ACC112 (cell line): ENCODE results near the gene ANKRD6.

ENCODE experiments used
- H2AFZ ChIP-seq: fragments of 200-600 bp; sonication (generic); one replicate; pipeline ENCODE4 v1.6.0; 2017; ENCODE audit warnings: antibody characterized with exemption, low read length; ENCODE audit not compliant: unreplicated experiment
- H3K27ac ChIP-seq: fragments of 200-600 bp; sonication (generic); 2 replicates; pipeline ENCODE4 v1.5.1; 2014; ENCODE audit warnings: low read depth, mild to moderate bottlenecking, antibody characterized with exemption, low read length, moderate library complexity
- H3K27me3 ChIP-seq: fragments of 200-600 bp; sonication (generic); 2 replicates; pipeline ENCODE4 v1.6.1; 2014; ENCODE audit warnings: mild to moderate bottlenecking, antibody characterized with exemption, low read length, moderate library complexity, mixed read lengths; ENCODE audit not compliant: insufficient read depth
- H3K36me3 ChIP-seq: fragments of 200-600 bp; sonication (generic); 2 replicates; pipeline ENCODE4 v1.6.1; 2016; ENCODE audit warnings: mild to moderate bottlenecking, antibody characterized with exemption, low read length, moderate library complexity, mixed read lengths; ENCODE audit not compliant: insufficient read depth
- H3K4me1 ChIP-seq: fragments of 200-600 bp; sonication (generic); one replicate; pipeline ENCODE4 v1.6.1; 2016; ENCODE audit warnings: low read length, mixed read lengths; ENCODE audit not compliant: insufficient read depth, unreplicated experiment, control insufficient read depth
- H3K4me3 ChIP-seq: fragments of 200-600 bp; sonication (generic); 2 replicates; pipeline ENCODE4 v1.5.1; 2014; ENCODE audit warnings: mild to moderate bottlenecking, low read depth, low read length
- H3K79me2 ChIP-seq: fragments of 200-600 bp; sonication (generic); one replicate; pipeline ENCODE4 v1.6.0; 2016; ENCODE audit warnings: low read length; ENCODE audit not compliant: control insufficient read depth, unreplicated experiment, insufficient read depth

The ANKRD6 gene

DNA sequence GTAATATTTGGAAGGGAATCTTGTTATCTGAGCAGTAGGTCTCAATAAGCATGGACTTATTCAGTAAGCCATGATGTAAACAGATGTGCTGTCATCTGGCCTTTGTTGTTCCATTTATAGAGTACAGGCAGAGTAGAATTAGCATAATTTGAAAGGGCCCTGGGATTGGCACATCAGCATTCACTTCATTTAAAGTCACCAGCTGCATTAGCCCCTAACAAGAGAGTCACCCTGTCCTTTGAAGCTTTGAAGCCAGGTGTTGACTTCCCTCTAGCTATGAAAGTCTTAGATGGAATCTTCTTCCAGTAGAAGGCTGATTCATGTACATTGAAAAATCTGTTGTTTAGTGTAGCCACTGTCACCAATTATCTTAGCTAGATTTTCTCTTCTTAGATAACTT, 95.9 kb downstream of the ANKRD6 start:
- Histone ChIP-seq H3K79me2 (no peaks in the 10 kb centered on the region), H3K27me3 (no peaks in the 10 kb centered on the region), H2AFZ (no peak overlapping the region), H3K4me1 (no peaks in the 10 kb centered on the region), H3K4me3 (no peak overlapping the region), H3K27ac (no peak overlapping the region), H3K36me3 (no peaks in the 10 kb centered on the region)

- no peak overlapping the region for H3K27ac ChIP-seq
Measured at GRCh38 chr6:89530982-89531381, 98.0 kb downstream of the ANKRD6 start.

DNA sequence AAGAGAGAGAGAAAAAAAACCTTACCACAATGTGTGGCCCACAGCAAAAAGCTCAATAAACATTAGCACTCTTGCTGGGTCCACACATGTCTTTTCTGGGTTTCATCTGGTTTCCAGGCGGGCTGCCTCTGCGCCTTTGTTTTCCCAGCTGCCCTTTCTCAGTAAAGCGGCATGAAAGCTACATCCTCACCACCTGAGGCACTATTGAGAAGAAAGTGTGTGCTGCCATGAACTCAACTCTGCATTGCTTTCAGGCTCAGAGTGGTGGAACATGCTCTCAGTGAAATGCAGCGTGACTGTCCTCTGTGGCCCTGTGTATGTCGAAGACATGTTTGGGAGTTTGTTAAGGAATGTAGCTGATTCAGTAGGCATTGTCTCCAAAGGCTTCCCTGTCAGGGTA, 103.3 kb downstream of the ANKRD6 start:
- no peak overlapping the region for H3K4me3 ChIP-seq
- H3K4me1 ChIP-seq = no peaks in the 10 kb centered on the region
- no peak overlapping the region for H3K27ac ChIP-seq
- no peaks in the 10 kb centered on the region for H3K36me3 ChIP-seq
- H3K27me3 ChIP-seq = peaks cover 17% of the 10 kb centered on the region; the same call in 1 of the 2 replicates
- H3K79me2 ChIP-seq = no peaks in the 10 kb centered on the region
- H2AFZ ChIP-seq = no peak overlapping the region

More at GRCh38 chr6:89530982-89531381, 98.0 kb downstream of the ANKRD6 start:
- Histone ChIP-seq H3K27me3 (peaks cover 13% of the 10 kb centered on the region; the same call in 1 of the 2 replicates), H3K79me2 (no peaks in the 10 kb centered on the region), H3K36me3 (no peaks in the 10 kb centered on the region), H3K4me3 (no peak overlapping the region), H3K4me1 (no peaks in the 10 kb centered on the region), H2AFZ (no peak overlapping the region)

GRCh38 chr6:89539779-89540178, 106.8 kb downstream of the ANKRD6 start:
- H3K27ac ChIP-seq = no peak overlapping the region
- H2AFZ ChIP-seq = no peak overlapping the region
- H3K4me1 ChIP-seq = no peaks in the 10 kb centered on the region
- no peak overlapping the region for H3K4me3 ChIP-seq
- no peaks in the 10 kb centered on the region for H3K36me3 ChIP-seq
- H3K79me2 ChIP-seq = no peaks in the 10 kb centered on the region
- H3K27me3 ChIP-seq = peaks cover 24% of the 10 kb centered on the region

DNA sequence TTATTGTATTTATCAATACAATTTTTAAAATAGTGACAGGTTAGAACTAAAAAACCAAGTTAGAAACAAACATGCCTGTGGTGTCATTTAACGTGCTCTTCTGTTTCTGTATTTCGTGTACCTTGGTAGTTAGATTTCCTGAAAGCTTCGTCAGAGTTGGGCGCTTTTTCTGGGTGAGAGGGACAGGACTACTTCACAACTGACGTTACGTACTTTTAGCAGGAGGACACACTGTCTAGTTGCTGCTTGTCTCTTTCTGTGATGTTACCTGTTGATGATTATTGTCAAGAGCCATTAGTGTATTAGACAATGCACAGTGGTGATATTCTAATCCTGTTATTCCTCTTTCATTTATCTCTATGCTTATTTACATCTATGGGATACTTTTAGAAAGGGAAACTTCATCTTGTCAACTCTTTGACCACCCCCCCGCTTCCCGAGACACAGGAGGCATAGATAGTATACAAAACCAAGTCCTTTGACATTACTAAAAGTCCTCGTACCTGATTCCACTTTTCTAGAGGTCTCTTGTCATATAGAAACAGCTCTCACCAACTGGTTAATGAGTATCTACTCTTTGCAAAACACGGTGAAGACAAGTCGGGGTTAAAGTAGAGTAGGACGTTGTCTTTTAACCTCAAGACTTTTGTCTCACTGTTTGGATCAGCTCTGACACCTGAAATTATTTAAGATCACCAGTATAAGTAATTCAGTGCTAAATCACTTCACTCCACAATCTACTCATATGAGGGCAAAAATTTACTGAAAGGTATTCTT, 109.3 kb downstream of the ANKRD6 start:
- Histone ChIP-seq H3K27ac (no peak overlapping the region), H3K36me3 (no peaks in the 10 kb centered on the region), H2AFZ (no peak overlapping the region), H3K4me3 (no peak overlapping the region), H3K27me3 (peaks cover 19% of the 10 kb centered on the region), H3K79me2 (no peaks in the 10 kb centered on the region), H3K4me1 (no peaks in the 10 kb centered on the region)

DNA sequence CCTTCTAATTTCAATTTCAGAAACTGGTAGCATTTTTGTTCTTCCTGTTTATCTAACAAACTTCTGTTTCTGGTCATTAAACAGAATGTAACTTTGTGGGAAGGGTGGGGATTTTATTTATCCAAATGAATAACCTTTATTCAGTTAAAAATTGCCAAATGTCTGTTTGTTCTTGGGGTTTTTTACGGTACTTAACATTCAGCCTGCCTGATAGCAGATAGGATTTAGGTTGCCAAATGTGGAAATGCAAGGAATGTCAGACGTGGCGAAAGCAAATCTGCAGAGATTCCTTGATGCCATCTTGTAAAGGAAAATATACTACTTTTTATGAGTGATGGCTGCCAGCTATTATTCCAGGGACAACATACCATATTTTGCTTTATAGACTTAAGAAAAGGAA, 109.9 kb downstream of the ANKRD6 start:
- Histone ChIP-seq H3K4me1 (no peaks in the 10 kb centered on the region), H3K27me3 (peaks cover 19% of the 10 kb centered on the region), H3K4me3 (no peak overlapping the region), H3K79me2 (no peaks in the 10 kb centered on the region), H3K27ac (no peak overlapping the region), H3K36me3 (no peaks in the 10 kb centered on the region), H2AFZ (no peak overlapping the region)

DNA sequence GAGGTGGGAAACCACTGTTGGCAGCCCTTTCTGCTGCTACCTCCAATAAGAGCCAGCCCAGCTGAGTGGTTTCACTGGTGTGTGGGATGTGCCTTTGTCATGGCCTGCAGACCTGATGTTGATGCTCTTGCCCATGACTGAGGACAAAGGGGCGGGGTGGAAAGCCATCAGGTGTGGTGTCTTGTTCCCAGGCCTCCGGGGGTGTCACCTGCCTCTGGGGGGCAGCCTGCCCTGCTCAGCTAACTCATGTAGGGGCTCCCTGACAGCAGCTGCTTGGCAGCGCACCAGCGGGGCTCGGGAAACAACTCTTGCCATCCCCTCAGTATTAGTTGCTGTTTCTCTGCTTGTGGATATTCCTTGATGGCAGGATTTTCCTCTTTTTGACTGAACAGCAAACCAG, 114.3 kb downstream of the ANKRD6 start:
- no peak overlapping the region for H3K4me3 ChIP-seq
- no peaks in the 10 kb centered on the region for H3K4me1 ChIP-seq
- H3K27ac ChIP-seq = no peak overlapping the region
- peaks cover 12% of the 10 kb centered on the region for H3K27me3 ChIP-seq
- H3K36me3 ChIP-seq = no peaks in the 10 kb centered on the region
- H2AFZ ChIP-seq = no peak overlapping the region
- H3K79me2 ChIP-seq = no peaks in the 10 kb centered on the region

DNA sequence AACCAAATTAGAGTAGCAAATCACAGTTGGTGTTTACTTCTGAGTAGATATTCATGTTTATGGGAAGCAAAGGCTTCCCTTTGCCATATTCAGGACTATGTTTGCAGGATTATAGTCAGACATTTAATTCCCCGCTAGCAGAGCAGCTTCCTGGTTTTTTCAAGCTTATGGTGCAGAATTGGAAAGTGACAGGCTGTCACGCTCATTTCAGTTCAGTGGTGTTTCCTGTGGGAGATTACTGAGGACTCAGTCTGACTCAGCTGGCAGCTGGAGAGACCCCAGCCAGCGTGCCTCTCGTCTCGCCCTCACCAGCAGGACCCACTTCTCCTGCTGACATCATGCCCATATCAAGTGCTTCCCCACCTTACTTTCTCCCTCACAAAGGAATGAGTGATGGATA, 120.5 kb downstream of the ANKRD6 start:
- Histone ChIP-seq H3K36me3 (no peaks in the 10 kb centered on the region), H2AFZ (no peak overlapping the region), H3K27me3 (peaks cover 41% of the 10 kb centered on the region), H3K27ac (no peak overlapping the region), H3K4me3 (no peak overlapping the region), H3K79me2 (no peaks in the 10 kb centered on the region), H3K4me1 (no peaks in the 10 kb centered on the region)

DNA sequence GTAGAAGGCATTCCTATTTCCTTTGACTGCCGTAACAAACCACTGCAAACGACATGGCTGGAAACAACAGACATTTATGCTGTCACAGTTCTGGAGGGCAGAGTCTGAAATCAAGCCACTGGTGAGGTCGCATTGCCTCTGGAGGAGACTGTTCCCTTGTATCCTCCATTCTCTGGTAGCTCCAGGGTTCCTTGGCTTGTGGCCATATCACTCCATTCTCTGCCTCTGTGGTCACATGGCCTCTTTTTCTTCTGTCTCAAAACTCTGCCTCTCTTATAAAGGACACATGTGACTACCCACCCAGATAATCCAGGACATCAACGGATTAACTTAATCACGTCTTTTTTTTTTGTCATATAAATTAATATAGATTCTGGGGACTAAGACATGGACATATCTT, 121.2 kb downstream of the ANKRD6 start:
- Histone ChIP-seq H3K27ac (no peak overlapping the region), H2AFZ (no peak overlapping the region), H3K36me3 (no peaks in the 10 kb centered on the region), H3K4me3 (no peak overlapping the region), H3K4me1 (no peaks in the 10 kb centered on the region), H3K27me3 (peaks cover 44% of the 10 kb centered on the region), H3K79me2 (no peaks in the 10 kb centered on the region)

DNA sequence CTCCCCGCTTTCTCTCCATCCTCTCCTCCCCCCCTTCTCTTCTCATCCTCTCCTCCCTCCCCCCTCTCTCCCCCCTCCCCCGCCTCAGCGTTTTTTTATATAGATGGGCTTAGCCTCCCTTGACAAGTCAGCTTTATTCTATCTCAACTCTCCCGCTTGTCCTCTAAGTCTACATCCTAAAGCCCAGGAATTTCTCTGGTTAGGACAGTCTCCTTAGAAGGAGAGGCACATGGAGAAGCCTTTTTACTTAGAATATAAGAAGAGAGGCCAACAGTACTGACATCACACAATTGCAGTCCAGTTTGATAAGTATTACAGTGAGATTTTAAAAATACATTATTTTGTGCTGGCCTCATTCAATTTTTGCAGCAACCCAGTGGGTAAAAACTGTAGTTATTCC, 122.1 kb downstream of the ANKRD6 start:
- no peaks in the 10 kb centered on the region for H3K36me3 ChIP-seq
- no peaks in the 10 kb centered on the region for H3K4me1 ChIP-seq
- no peak overlapping the region for H3K27ac ChIP-seq
- no peaks in the 10 kb centered on the region for H3K79me2 ChIP-seq
- H3K4me3 ChIP-seq = no peak overlapping the region
- H2AFZ ChIP-seq = no peak overlapping the region
- H3K27me3 ChIP-seq = peaks cover 44% of the 10 kb centered on the region

DNA sequence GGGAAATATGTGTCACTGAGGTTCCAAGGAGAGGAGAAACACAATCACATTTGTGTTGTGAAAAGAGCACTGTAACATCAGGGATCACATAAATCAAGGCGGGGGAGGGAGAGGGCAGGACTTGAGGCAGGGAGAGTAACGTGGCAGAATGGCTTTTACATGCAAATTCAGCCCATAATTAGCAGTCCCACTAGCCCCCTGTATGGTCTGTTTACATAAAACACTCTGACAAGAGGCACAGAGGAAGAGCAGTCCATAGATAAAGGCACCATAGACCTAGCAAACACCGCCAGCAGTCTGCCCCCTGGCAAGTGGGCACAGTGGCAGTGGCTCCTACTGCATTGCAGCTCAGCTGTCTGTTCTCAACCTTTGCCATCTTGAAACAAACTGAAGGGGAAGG, 122.9 kb downstream of the ANKRD6 start:
- no peaks in the 10 kb centered on the region for H3K79me2 ChIP-seq
- H3K27ac ChIP-seq = no peak overlapping the region
- H3K4me1 ChIP-seq = no peaks in the 10 kb centered on the region
- no peak overlapping the region for H2AFZ ChIP-seq
- H3K27me3 ChIP-seq = peaks cover 44% of the 10 kb centered on the region
- no peak overlapping the region for H3K4me3 ChIP-seq
- H3K36me3 ChIP-seq = no peaks in the 10 kb centered on the region
